ENCODE data around the gene CDADC1.

CDADC1 gene

DNA sequence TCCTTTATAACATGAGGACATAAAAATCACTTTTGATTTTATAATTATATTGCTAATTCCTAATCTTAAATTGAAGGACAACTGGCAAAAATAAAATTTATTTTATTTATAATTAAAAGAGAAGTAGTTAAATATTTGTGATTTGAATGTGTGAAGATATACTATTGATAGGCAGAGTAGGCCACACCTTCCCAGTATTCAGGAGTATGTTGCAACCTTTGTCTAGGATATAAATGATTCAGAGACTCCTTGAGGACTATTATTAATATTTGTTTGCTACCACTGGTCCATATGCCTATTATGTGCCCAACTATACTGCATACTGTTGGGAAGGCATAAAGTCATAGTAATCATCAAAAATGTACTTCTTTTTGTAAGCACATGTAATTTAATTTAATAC, 94.2 kb downstream of the CDADC1 start:
- Histone ChIP-seq H3K27ac (no peak overlapping the region), H3K4me3 (no peak overlapping the region)

DNA sequence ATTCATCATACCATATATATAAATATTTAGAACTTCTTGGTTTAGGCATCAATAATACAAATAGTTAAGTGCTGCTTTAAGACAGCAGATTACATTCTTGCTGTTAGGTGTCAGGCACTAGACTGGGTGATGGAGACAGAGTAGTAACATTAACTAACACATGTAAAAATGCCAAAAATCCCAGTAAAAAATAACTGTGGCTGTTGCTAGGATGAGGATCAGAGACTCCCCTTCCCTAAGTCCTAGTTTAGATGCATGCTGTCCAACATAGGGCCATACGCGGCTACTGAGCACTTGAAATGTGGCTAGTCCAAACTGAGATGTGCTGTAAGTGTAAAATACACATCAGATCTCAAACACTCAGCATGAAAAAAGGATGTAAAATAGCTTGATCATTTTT, 94.7 kb downstream of the CDADC1 start:
- no peak overlapping the region for H3K4me3 ChIP-seq
- H3K27ac ChIP-seq: no peak overlapping the region
